DND-41 (cell line): Measurements from ENCODE around the gene RPS3A.
A peak's percentile ranks its signal among the peaks of the same experiment; 100 is the strongest.
"Not testable (repeated sequence)": the region's sequence is repeated elsewhere in the genome, so short reads cannot be mapped to it uniquely, and the experiment has no call there.

Source experiments
- ATAC-seq: fragments of 200-7000 bp; cut with Tn5 transposase; 3 replicates; pipeline ENCODE4 v1.9.1; 2021; ENCODE audit warnings: low read depth; ENCODE audit not compliant: insufficient read depth
- DNase-seq: peaks from one replicate; pipeline ENCODE4 v3.0.0-alpha.2; 2020
- H2AFZ ChIP-seq: 2 replicates; pipeline ENCODE4 v1.6.0; 2012; ENCODE audit warnings: low read depth, low read length
- H3K27ac ChIP-seq: 2 replicates; pipeline ENCODE4 v1.5.1; 2012; ENCODE audit warnings: low read length, inconsistent platforms
- H3K27me3 ChIP-seq: fragments of 200-600 bp; sonication (generic); 2 replicates; pipeline ENCODE4 v1.6.0; 2012; ENCODE audit warnings: low read length, mild to moderate bottlenecking, inconsistent platforms; ENCODE audit not compliant: insufficient read depth, poor library complexity
- H3K36me3 ChIP-seq: 2 replicates; pipeline ENCODE4 v1.5.1; 2012; ENCODE audit warnings: low read length, inconsistent platforms; ENCODE audit not compliant: insufficient read depth
- H3K4me1 ChIP-seq: 2 replicates; pipeline ENCODE4 v1.5.1; 2012; ENCODE audit warnings: mild to moderate bottlenecking, low read length; ENCODE audit not compliant: insufficient read depth
- H3K4me2 ChIP-seq: 2 replicates; pipeline ENCODE4 v1.6.0; 2012; ENCODE audit warnings: mild to moderate bottlenecking, moderate library complexity, low read length, inconsistent platforms; ENCODE audit not compliant: insufficient read depth
- H3K4me3 ChIP-seq, 2 experiments: fragments of 200-600 bp in 1 of 2; shearing (Covaris generic) in 1 of 2; 2 replicates each; pipeline ENCODE4 v1.5.1; 2012 to 2016; ENCODE audit warnings: inconsistent platforms in 2 of 2, low read length in 2 of 2, mild to moderate bottlenecking in 2 of 2, low read depth in 1 of 2, moderate library complexity in 1 of 2
- H3K79me2 ChIP-seq: 2 replicates; pipeline ENCODE4 v1.6.0; 2012; ENCODE audit warnings: low read length, inconsistent platforms; ENCODE audit not compliant: insufficient read depth
- H3K9ac ChIP-seq: 2 replicates; pipeline ENCODE4 v1.6.0; 2012; ENCODE audit warnings: low read depth, mild to moderate bottlenecking, inconsistent platforms, low read length, moderate library complexity
- H3K9me3 ChIP-seq: 2 replicates; pipeline ENCODE4 v1.5.1; 2012; ENCODE audit warnings: low read length, moderate library complexity, mild to moderate bottlenecking, inconsistent platforms; ENCODE audit not compliant: insufficient read depth, severe bottlenecking
- H4K20me1 ChIP-seq: 2 replicates; pipeline ENCODE4 v1.6.0; 2012; ENCODE audit warnings: low read length; ENCODE audit not compliant: insufficient read depth
- CTCF ChIP-seq: IDR thresholded peaks from 2 replicates; pipeline ENCODE4 v1.5.1; 2012; ENCODE audit warnings: borderline replicate concordance, low read length, moderate library complexity, mild to moderate bottlenecking; ENCODE audit not compliant: poor library complexity, severe bottlenecking; ENCODE audit errors: extremely low read depth
- EZH2 ChIP-seq: IDR thresholded peaks from 3 replicates; pipeline ENCODE4 v1.6.1; 2012; ENCODE audit warnings: borderline replicate concordance, low read depth, mild to moderate bottlenecking, moderate library complexity, low read length, inconsistent platforms; ENCODE audit not compliant: severe bottlenecking

RPS3A gene

GRCh38 chr4:151117371-151117962 lies 18.0 kb downstream of the RPS3A start:
- ATAC-seq (peak; percentile 82), DNase-seq (peak; percentile 70)
- no peaks in the 10 kb centered on the region for H3K27me3 ChIP-seq
- no peak overlapping the region for H3K27ac ChIP-seq
- TF ChIP-seq EZH2 (no peak), CTCF (peak; percentile 87)
- no peaks in the 10 kb centered on the region for H3K4me1 ChIP-seq
- no peaks in the 10 kb centered on the region for H3K79me2 ChIP-seq
- H3K4me3 ChIP-seq: no peak overlapping the region
- no peaks in the 10 kb centered on the region for H3K9me3 ChIP-seq
- H3K36me3 ChIP-seq: peaks cover 9% of the 10 kb centered on the region; the same call in 1 of the 2 replicates
- no peak overlapping the region for H3K4me2 ChIP-seq
- no peak overlapping the region for H2AFZ ChIP-seq
- H3K9ac ChIP-seq: no peak overlapping the region
- no peaks in the 10 kb centered on the region for H4K20me1 ChIP-seq

- H3K27me3 ChIP-seq: no peaks in the 10 kb centered on the region
- H2AFZ ChIP-seq: no peak overlapping the region
- H3K36me3 ChIP-seq: no peaks in the 10 kb centered on the region
- no peak overlapping the region for H3K4me3 ChIP-seq
- H3K79me2 ChIP-seq: no peaks in the 10 kb centered on the region
- no peak overlapping the region for H3K9ac ChIP-seq
- no peaks in the 10 kb centered on the region for H3K9me3 ChIP-seq
- no peaks in the 10 kb centered on the region for H3K4me1 ChIP-seq
- ATAC-seq (no peak), DNase-seq (no peak)
- no peak overlapping the region for H3K27ac ChIP-seq
- H4K20me1 ChIP-seq: no peaks in the 10 kb centered on the region
- TF ChIP-seq EZH2 (no peak), CTCF (no peak)
- no peak overlapping the region for H3K4me2 ChIP-seq
These were observed 30.4 kb downstream of the RPS3A start for GRCh38 chr4:151129796-151130195.

GRCh38 chr4:151133311-151133710 lies 33.9 kb downstream of the RPS3A start:
- H2AFZ ChIP-seq: no peak overlapping the region
- no peak overlapping the region for H3K27ac ChIP-seq
- H3K4me3 ChIP-seq: no peak overlapping the region

GRCh38 chr4:151136048-151136447 lies 36.6 kb downstream of the RPS3A start:
- not testable (repeated sequence) for H3K79me2 ChIP-seq, H3K4me1 ChIP-seq, H3K36me3 ChIP-seq, H3K27ac ChIP-seq, H3K9ac ChIP-seq, H3K27me3 ChIP-seq, H3K9me3 ChIP-seq, H2AFZ ChIP-seq, DNase-seq, ATAC-seq, H3K4me3 ChIP-seq, H4K20me1 ChIP-seq, H3K4me2 ChIP-seq

More at GRCh38 chr4:151133311-151133710, 33.9 kb downstream of the RPS3A start:
- ATAC-seq (no peak), DNase-seq (no peak)
- Histone ChIP-seq H3K4me2 (no peak overlapping the region), H3K9me3 (no peaks in the 10 kb centered on the region), H3K9ac (no peak overlapping the region), H3K36me3 (no peaks in the 10 kb centered on the region), H3K79me2 (no peaks in the 10 kb centered on the region), H3K4me1 (no peaks in the 10 kb centered on the region), H4K20me1 (no peaks in the 10 kb centered on the region), H3K27me3 (no peaks in the 10 kb centered on the region)
- no peak for TF ChIP-seq EZH2
- no peak for TF ChIP-seq CTCF
